GM18505 (cell line): ENCODE measurements around the gene SPTBN1.
"Not testable (repeated sequence)": the region's sequence is repeated elsewhere in the genome, so short reads cannot be mapped to it uniquely, and the experiment has no call there.

Experiments
- ATAC-seq: cut with Tn5 transposase; IDR thresholded peaks from one replicate; pipeline ENCODE4 v1.9.1; 2021; ENCODE audit not compliant: unreplicated experiment
- POLR2A ChIP-seq: IDR thresholded peaks from 4 replicates; pipeline ENCODE4 v1.6.1; 2011; ENCODE audit warnings: borderline replicate concordance; ENCODE audit not compliant: insufficient read depth, insufficient read length; ENCODE audit errors: extremely low read depth

Gene SPTBN1

DNA sequence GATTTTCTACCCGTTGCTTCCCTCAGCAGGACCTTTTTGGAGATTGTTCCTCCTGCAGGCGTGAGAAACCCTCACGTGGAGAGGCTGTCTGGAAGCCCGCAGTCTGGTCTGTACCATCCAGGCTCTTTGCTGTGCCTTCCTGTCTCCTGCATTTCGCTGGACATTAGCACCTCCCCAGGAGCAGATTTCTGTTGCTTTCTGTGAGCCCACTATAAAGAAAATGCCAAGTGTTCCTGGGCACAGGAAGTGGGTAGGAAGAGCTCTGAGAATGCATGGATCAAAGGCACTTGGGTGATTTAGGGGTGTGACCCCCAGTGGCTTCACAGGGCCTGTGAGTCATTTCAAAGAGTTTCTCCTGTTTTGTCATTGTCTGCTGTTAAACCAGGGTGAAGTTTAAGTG lies 27.3 kb downstream of the SPTBN1 start:
- no peak for ATAC-seq
- no peak for TF ChIP-seq POLR2A

DNA sequence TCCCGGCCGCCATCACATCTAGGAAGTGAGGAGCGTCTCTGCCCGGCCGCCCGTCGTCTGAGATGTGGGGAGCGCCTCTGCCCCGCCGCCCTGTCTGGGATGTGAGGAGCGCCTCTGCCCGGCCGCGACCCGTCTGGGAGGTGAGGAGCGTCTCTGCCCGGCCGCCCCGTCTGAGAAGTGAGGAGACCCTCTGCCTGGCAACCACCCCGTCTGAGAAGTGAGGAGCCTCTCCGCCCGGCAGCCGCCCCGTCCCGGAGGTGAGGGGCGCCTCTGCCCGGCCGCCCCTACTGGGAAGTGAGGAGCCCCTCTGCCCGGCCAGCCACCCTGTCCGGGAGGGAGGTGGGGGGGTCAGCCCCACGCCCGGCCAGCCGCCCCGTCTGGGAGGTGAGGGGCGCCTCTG lies 29.6 kb downstream of the SPTBN1 start:
- ATAC-seq, result not testable (repeated sequence)

DNA sequence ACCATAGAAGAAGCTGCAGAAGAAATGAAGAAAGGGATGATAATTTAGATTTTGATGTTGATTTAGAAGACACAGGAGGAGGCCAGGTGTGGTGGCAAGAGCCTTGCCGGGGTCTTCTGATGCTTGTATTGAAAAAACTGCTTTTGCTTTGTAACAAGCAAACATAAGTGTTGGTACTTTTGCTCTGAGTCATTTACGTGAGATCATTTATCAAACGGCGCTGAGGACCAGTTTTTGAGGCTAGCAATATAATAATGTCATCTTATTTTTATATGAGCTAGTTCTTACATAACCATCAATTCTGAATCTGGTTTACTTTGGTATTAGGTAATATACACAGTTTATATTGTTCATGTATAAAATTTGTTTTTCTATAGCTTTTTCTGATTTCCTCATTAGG lies 30.6 kb downstream of the SPTBN1 start:
- no peak for ATAC-seq
- no peak for TF ChIP-seq POLR2A

DNA sequence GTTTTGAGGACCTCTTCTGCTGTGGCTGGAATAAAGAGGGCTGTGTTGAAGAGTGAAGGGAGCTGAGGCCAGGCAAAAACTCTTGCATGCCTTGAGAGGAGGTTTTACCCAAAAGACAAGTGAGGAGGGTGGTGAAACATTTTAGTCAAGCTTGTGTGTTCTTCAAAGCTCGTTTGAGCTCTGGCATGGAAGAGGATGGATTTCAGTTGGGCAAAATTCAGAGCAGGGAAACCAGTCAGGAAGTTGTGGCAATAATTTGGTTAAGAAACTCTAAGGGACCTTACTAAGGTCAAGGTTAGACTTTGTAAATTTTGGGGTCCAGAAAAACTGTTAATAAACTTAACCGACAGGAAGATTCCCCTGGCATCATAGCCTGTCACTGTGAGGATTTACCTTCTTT lies 34.7 kb downstream of the SPTBN1 start:
- no peak for ATAC-seq
- TF ChIP-seq POLR2A, result no peak

DNA sequence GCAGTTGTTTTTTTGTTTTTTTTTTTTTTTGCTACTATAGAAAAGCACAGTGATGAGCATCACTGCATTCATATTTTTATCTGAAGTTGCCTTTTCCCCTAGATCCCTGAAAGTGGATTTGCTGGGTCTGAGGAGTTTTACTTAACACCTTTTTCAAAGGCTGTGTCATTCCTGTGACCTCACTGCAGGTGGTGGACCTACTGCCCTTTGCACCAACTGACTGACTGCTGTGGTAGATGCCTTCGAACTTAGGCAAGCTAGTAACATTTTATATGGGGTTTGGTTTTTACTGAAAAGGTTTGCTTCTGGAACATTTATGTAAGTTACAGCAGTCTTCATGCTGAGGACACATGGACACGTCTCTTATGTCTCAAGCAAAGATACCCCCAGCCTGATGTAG lies 36.2 kb downstream of the SPTBN1 start:
- ATAC-seq, result no peak
- no peak for TF ChIP-seq POLR2A

DNA sequence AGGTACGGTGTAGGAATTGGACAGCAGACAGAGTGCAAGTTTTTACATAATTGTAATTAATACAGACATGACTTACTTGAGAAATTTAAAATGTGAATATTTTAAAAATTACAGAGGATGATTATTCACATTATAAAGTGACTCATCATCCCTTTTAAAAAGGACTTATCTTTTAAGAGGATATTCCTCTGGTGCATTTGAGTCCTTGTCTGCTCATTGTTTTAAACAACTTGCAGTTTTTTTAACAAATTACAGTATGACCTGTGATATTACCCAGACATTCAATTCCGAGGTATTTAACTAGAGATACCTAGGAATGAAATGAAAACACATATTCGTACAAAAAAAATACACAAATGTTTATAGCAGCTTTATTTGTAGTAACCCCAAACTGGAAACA lies 38.0 kb downstream of the SPTBN1 start:
- ATAC-seq, result no peak
- no peak for TF ChIP-seq POLR2A

DNA sequence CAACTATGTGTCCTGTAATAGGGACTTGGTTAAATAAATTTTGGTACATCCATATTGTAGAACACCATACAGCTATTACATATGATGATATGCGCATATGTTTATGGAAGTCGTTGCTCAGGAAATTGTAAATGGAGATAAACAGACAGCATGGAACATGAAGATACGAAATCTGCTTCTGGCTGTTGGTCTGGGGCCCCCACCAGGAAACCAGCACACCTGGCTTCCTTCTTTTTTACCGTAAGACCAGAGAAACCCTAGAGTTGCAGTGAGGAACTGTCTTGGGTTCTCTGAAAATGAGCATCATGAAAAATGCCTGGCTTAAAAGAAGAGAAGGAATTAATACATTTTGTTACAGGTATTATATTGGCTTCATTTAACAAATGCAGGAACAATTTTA lies 40.8 kb downstream of the SPTBN1 start:
- no peak for TF ChIP-seq POLR2A

DNA sequence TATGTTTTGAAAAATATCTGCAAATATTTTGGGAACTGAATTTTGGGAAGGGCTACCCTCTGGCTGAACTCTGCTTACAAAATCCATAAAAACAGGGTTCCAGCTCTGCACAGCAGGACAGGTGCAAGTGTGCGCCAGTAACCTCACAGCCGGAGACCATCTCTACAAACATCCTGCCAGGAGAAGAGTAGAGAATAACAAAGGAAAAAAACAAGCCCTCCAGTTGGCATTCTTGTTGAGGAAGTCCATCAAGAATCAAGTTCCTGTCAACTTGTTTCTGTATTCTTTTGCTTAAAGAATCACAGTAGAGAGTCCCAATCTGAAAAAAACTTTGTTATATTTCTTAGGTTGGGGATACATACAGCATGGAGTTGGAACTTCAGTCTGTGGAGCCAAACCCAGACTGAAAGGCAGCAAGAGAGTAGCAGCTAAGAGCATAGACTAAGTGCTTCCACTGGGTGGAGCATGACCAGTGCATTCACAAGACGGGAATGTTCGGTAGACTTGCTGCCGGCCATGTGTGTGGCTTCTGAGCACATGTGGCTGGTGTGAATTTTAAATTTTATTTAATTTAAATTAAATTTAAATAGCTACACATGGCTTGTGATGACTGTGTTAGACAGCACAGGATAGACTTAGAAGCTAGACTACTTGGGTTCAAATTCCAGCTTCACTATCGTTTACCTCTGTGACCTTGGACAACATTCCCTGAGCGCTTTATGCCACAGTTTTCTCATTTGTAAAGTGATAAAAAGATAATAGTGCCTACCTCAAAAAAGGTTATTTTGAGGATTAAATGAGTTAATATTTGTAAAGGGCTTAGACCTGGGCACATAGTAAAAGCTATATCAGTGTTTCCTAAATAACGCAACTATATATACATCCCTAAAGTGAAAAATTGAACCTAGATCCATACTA lies 41.9 kb downstream of the SPTBN1 start:
- no peak for ATAC-seq
- no peak for TF ChIP-seq POLR2A

More for the DNA sequence above, 40.8 kb downstream of the SPTBN1 start:
- ATAC-seq, result no peak

DNA sequence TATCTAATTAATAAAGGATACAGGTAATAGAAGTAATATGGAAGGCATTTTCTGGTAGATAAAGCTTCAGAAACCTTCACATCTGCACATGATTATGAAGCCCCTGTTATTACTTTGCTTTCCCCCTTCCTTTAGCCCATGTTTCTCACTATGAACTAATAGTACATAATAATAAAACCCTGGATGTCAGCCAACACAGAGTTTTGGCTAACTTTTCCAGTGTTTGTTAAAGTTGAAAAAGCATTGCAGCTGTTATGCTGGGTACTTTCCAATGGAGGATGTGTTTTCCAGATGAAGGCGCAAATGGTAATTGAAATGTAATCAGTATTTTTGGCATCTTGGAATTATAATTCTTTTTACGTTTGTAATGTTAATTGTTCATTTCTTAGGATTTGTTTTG lies 43.5 kb downstream of the SPTBN1 start:
- no peak for ATAC-seq
- no peak for TF ChIP-seq POLR2A

DNA sequence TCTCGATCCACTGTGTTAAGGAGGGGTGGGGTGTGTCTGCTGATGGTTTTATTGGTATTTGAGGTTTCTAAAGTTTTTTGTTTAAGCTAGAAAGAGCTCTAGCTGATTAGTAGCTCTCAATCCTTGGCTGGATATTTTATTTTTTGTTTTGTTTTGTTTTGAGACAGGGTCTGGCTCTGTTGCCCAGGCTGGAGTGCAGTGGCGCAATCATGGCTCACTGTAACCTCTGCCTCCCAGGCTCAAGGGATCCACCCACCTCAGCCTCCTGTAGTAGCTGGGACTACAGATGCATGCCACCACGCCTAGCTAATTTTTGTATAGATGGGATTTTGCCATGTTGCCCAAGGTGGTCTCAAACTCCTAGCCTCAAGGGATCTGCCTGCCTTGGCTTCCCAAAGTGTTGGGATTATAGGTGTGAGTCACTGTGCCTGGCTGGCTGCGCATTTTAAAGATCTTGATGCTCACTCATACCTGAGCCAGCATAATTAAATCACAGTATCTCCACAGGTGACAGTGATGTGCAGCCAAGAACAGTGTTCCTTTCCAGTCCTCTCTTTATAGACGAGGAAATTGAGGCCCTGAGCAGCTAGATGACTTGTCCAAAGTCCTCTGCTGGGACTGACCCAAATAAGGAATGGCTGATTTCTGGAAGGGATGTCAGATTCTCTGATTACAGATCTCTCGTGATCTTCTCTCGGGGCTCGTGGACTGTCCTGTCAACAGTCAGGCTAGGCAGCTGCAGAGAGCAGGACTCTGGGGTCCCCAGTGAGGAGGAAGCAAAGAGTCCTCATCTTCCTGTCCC lies 44.5 kb downstream of the SPTBN1 start:
- no peak for ATAC-seq
- no peak for TF ChIP-seq POLR2A

DNA sequence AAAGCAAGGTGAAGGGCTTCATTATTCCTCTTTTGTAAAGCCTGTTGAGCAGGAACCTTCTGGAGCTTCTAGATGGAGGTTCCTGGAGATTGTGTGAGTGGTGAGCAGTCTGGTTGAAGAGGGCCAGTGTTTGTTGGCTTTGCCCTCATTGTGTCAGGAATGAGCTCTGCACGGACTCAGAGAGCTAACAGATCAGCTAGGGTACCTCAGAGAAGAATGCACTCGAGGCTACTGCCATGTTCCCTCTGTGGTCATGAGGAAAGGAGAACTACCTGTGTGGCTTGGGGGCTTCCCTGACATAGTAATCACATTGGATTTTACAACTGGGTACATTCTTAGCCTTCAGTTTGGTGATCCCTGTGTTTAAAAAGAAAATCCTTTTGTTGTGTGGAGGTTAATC lies 46.6 kb downstream of the SPTBN1 start:
- no peak for ATAC-seq
- TF ChIP-seq POLR2A, result no peak

DNA sequence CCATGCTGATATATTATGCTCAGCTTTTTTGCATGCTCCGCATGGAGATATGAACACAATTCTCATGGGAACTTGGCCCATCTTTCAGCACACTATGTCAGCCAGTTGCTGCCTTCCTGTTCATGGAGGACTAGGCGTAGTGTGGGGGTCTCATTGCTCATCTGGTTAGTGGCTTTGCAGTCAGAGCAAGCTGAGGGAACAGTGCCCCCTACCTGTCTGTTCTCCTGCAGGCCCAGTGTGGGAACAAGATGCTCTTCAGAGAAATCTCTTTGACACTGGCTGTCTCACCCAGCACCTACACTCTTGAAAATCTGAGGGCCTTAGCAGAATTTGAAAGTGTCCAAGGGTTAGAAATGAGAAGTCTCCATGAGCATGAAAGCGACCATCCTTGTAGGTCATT lies 47.1 kb downstream of the SPTBN1 start:
- TF ChIP-seq POLR2A, result no peak
- ATAC-seq, result no peak

DNA sequence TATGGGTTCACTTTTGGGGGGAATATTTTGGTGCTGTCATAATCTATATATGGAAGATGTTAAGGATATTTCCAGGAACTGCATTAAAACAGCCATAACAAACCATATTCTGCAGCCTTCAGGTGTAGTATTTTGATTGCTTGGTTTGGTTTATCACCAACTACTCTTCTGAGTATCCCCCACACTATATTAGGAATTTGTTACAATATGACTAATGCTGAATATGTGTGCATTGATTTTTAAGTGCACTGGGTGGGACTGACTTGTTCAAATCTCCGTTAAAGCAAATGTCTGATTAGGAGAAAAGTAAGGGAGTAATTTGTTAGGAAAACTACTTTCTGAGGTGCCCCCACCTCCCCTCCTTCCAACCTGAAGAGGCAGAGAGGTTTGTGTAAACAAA lies 47.7 kb downstream of the SPTBN1 start:
- no peak for ATAC-seq
- TF ChIP-seq POLR2A, result no peak

DNA sequence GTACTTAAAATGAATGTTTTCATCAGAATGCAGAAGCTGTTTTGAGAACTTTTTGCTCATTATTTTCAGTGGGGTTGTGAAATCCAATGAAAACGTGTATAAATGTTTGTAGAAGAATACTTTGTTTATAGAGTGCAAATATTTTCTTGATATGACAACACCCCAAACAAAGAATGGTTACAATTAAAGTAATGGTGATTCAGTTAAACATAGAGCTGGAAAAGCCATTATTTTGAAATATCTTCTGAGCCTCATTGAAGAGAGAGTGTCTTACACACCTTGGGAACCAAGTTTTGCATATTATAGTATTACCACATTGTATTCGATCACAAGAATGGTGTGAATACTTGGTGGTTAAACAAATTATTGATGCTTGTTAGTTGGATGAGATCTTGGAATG lies 48.7 kb downstream of the SPTBN1 start:
- ATAC-seq, result no peak
- no peak for TF ChIP-seq POLR2A
